Mesenchymal stem cell (in vitro differentiated cells and primary cell): ENCODE data around the gene POT1.
A peak's percentile ranks its signal among the peaks of the same experiment; 100 is the strongest.

Source experiments
- DNase-seq: peaks from one replicate; pipeline ENCODE4 v3.0.0-alpha.2; 2013
- H2AFZ ChIP-seq: one replicate; pipeline ENCODE4 v1.6.1; 2013; ENCODE audit warnings: low read depth, mild to moderate bottlenecking, control low read depth, inconsistent platforms, low read length, moderate library complexity
- H2AK5ac ChIP-seq: 2 replicates; pipeline ENCODE4 v1.6.1; 2013; ENCODE audit warnings: low read length, moderate library complexity, mild to moderate bottlenecking, inconsistent platforms; ENCODE audit not compliant: severe bottlenecking
- H2BK120ac ChIP-seq: one replicate; pipeline ENCODE4 v1.6.1; 2013; ENCODE audit warnings: low read depth, mild to moderate bottlenecking, inconsistent platforms, low read length, moderate library complexity
- H2BK12ac ChIP-seq, 2 experiments: one replicate each; pipeline ENCODE4 v1.6.1; 2013; ENCODE audit warnings: inconsistent platforms in 2 of 2, low read length in 2 of 2, mild to moderate bottlenecking in 2 of 2, moderate library complexity in 2 of 2, control low read depth in 1 of 2
- H2BK15ac ChIP-seq: one replicate; pipeline ENCODE4 v1.6.1; 2013; ENCODE audit warnings: mild to moderate bottlenecking, low read depth, inconsistent platforms; ENCODE audit not compliant: poor library complexity, severe bottlenecking
- H2BK5ac ChIP-seq: 2 replicates; pipeline ENCODE4 v1.6.1; 2013; ENCODE audit warnings: low read depth, mild to moderate bottlenecking, low read length, control low read depth, inconsistent platforms; ENCODE audit not compliant: poor library complexity, severe bottlenecking
- H3K14ac ChIP-seq, 2 experiments: one replicate each; pipeline ENCODE4 v1.6.1; 2013; ENCODE audit warnings: inconsistent platforms in 2 of 2, low read length in 2 of 2, control low read depth in 1 of 2, mild to moderate bottlenecking in 1 of 2, moderate library complexity in 1 of 2
- H3K18ac ChIP-seq, 2 experiments: one replicate each; pipeline ENCODE4 v1.6.1; 2013; ENCODE audit warnings: inconsistent platforms in 2 of 2, low read length in 2 of 2, control low read depth in 1 of 2, low read depth in 1 of 2, mild to moderate bottlenecking in 1 of 2
- H3K23ac ChIP-seq, 2 experiments: one replicate each; pipeline ENCODE4 v1.6.1; 2013; ENCODE audit warnings: inconsistent platforms in 2 of 2, low read length in 2 of 2, mild to moderate bottlenecking in 2 of 2, moderate library complexity in 2 of 2, control low read depth in 1 of 2
- H3K27ac ChIP-seq: 2 replicates; pipeline ENCODE4 v1.5.1; 2013; ENCODE audit warnings: mild to moderate bottlenecking, moderate library complexity, low read length, control low read depth, inconsistent platforms; ENCODE audit not compliant: poor library complexity, severe bottlenecking
- H3K27me3 ChIP-seq, 2 experiments: 2 replicates each; pipeline versions ENCODE4 v1.6.1 to v1.7.0; 2013; ENCODE audit warnings: low read length in 2 of 2, mild to moderate bottlenecking in 2 of 2, moderate library complexity in 2 of 2, control low read depth in 1 of 2, inconsistent platforms in 1 of 2; ENCODE audit not compliant: control insufficient read depth in 1 of 2, insufficient read depth in 1 of 2
- H3K36me3 ChIP-seq, 2 experiments: 2 replicates each; pipeline versions ENCODE4 v1.6.1 to v1.7.0; 2013; ENCODE audit warnings: low read length in 2 of 2, control low read depth in 1 of 2, inconsistent platforms in 1 of 2, low read depth in 1 of 2, mild to moderate bottlenecking in 1 of 2; ENCODE audit not compliant: insufficient read depth in 2 of 2, control insufficient read depth in 1 of 2
- H3K4ac ChIP-seq, 2 experiments: one replicate each; pipeline ENCODE4 v1.6.1; 2013; ENCODE audit warnings: inconsistent platforms in 2 of 2, low read length in 2 of 2, mild to moderate bottlenecking in 2 of 2, moderate library complexity in 2 of 2, control low read depth in 1 of 2, low read depth in 1 of 2
- H3K4me1 ChIP-seq: 2 replicates; pipeline ENCODE4 v1.6.1; 2013; ENCODE audit warnings: low read depth, low read length, control low read depth; ENCODE audit not compliant: control insufficient read depth, insufficient read depth
- H3K4me2 ChIP-seq: 2 replicates; pipeline ENCODE4 v1.6.1; 2013; ENCODE audit warnings: low read length, mild to moderate bottlenecking, inconsistent platforms; ENCODE audit not compliant: poor library complexity, severe bottlenecking
- H3K4me3 ChIP-seq, 2 experiments: 2 replicates each; pipeline versions ENCODE4 v1.5.1 to v1.7.0; 2013; ENCODE audit warnings: low read length in 2 of 2, mild to moderate bottlenecking in 2 of 2, control low read depth in 1 of 2, low read depth in 1 of 2; ENCODE audit not compliant: insufficient read depth in 1 of 2
- H3K79me1 ChIP-seq: replicated peaks from 2 replicates; pipeline ENCODE4 v1.6.1; 2013; ENCODE audit warnings: mild to moderate bottlenecking, control low read depth, low read length, inconsistent platforms; ENCODE audit not compliant: poor library complexity, severe bottlenecking
- H3K9ac ChIP-seq: 2 replicates; pipeline ENCODE4 v1.7.0; 2013; ENCODE audit warnings: mild to moderate bottlenecking, low read length, moderate library complexity
- H3K9me3 ChIP-seq: 2 replicates; pipeline ENCODE4 v1.7.0; 2013; ENCODE audit warnings: mild to moderate bottlenecking, low read length; ENCODE audit not compliant: control insufficient read depth
- H4K8ac ChIP-seq: one replicate; pipeline ENCODE4 v1.6.1; 2013; ENCODE audit warnings: inconsistent platforms, mild to moderate bottlenecking, low read length, moderate library complexity
- H4K91ac ChIP-seq: one replicate; pipeline ENCODE4 v1.6.1; 2013; ENCODE audit warnings: mild to moderate bottlenecking, low read length, inconsistent platforms
- WGBS: methylation state at CpG from one replicate; pipeline ENCODE4 v1.1.7; 2013; ENCODE audit warnings: mixed read lengths; 5-methylcytosine and 5-hydroxymethylcytosine counted together

The POT1 gene

GRCh38 chr7:124843336-124843735 lies 86.3 kb downstream of the POT1 start:
- H4K91ac ChIP-seq, result no peak overlapping the region
- H3K27ac ChIP-seq, result no peak overlapping the region
- no peak overlapping the region for H2AFZ ChIP-seq
- H3K4me2 ChIP-seq, result no peak overlapping the region
- no peak for DNase-seq
- H2BK12ac ChIP-seq, result no peak overlapping the region
- H3K9ac ChIP-seq, result no peak overlapping the region
- H2BK15ac ChIP-seq, result no peak overlapping the region
- H3K23ac ChIP-seq, result no peak overlapping the region
- no peak overlapping the region for H3K18ac ChIP-seq
- H3K4ac ChIP-seq, result no peak overlapping the region
- no peaks in the 10 kb centered on the region for H3K4me1 ChIP-seq
- peaks cover 4 to 23% of the 10 kb centered on the region in 2 experiments for H3K36me3 ChIP-seq
- no peaks in the 10 kb centered on the region for H3K79me1 ChIP-seq
- no peaks in the 10 kb centered on the region for H3K27me3 ChIP-seq
- H3K4me3 ChIP-seq, result no peak overlapping the region
- no peak overlapping the region for H3K14ac ChIP-seq
- no peak overlapping the region for H2BK5ac ChIP-seq
- no peaks in the 10 kb centered on the region for H3K9me3 ChIP-seq
- no peak overlapping the region for H2AK5ac ChIP-seq
- no peak overlapping the region for H2BK120ac ChIP-seq
- no peak overlapping the region for H4K8ac ChIP-seq

GRCh38 chr7:124840435-124840834 lies 89.2 kb downstream of the POT1 start:
- H3K9ac ChIP-seq, result no peak overlapping the region
- H3K27ac ChIP-seq, result no peak overlapping the region
- H3K23ac ChIP-seq, result no peak overlapping the region
- H3K4me2 ChIP-seq, result no peak overlapping the region
- no peak overlapping the region for H2AFZ ChIP-seq
- no peak overlapping the region for H2BK5ac ChIP-seq
- H3K4me3 ChIP-seq, result no peak overlapping the region
- H2BK12ac ChIP-seq, result no peak overlapping the region
- peaks cover 0 to 2% of the 10 kb centered on the region in 2 experiments for H3K36me3 ChIP-seq
- H3K18ac ChIP-seq, result no peak overlapping the region
- H3K4me1 ChIP-seq, result no peaks in the 10 kb centered on the region
- no peaks in the 10 kb centered on the region for H3K27me3 ChIP-seq
- H4K91ac ChIP-seq, result no peak overlapping the region
- DNase-seq, result peak; percentile 51
- H2BK15ac ChIP-seq, result no peak overlapping the region
- H3K79me1 ChIP-seq, result peaks cover 1% of the 10 kb centered on the region
- no peaks in the 10 kb centered on the region for H3K9me3 ChIP-seq
- H2AK5ac ChIP-seq, result no peak overlapping the region
- WGBS, result no CpG with 5 or more reads among the region's 1 CpG
- H3K14ac ChIP-seq, result no peak overlapping the region
- H2BK120ac ChIP-seq, result no peak overlapping the region
- H4K8ac ChIP-seq, result no peak overlapping the region
- H3K4ac ChIP-seq, result no peak overlapping the region

GRCh38 chr7:124839687-124840086 lies 89.9 kb downstream of the POT1 start:
- H3K4ac ChIP-seq, result no peak overlapping the region
- H3K4me2 ChIP-seq, result no peak overlapping the region
- H4K8ac ChIP-seq, result no peak overlapping the region
- no peak overlapping the region for H3K23ac ChIP-seq
- H2BK12ac ChIP-seq, result no peak overlapping the region
- no peak overlapping the region for H3K9ac ChIP-seq
- no peak for DNase-seq
- H3K79me1 ChIP-seq, result peaks cover 1% of the 10 kb centered on the region
- H3K4me1 ChIP-seq, result no peaks in the 10 kb centered on the region
- peaks cover 5 to 7% of the 10 kb centered on the region in 2 experiments for H3K36me3 ChIP-seq
- H4K91ac ChIP-seq, result no peak overlapping the region
- H3K27me3 ChIP-seq, result no peaks in the 10 kb centered on the region
- H2BK15ac ChIP-seq, result no peak overlapping the region
- no peak overlapping the region for H3K18ac ChIP-seq
- H2BK120ac ChIP-seq, result no peak overlapping the region
- WGBS, result no CpG with 5 or more reads among the region's 1 CpG
- no peaks in the 10 kb centered on the region for H3K9me3 ChIP-seq
- no peak overlapping the region for H3K27ac ChIP-seq
- H2BK5ac ChIP-seq, result no peak overlapping the region
- no peak overlapping the region for H2AFZ ChIP-seq
- no peak overlapping the region for H3K14ac ChIP-seq
- no peak overlapping the region for H2AK5ac ChIP-seq
- H3K4me3 ChIP-seq, result no peak overlapping the region

GRCh38 chr7:124836173-124836572 lies 93.5 kb downstream of the POT1 start:
- Histone ChIP-seq H3K36me3 (peaks cover 2 to 13% of the 10 kb centered on the region in 2 experiments), H2BK12ac (no peak overlapping the region), H3K23ac (no peak overlapping the region), H2AK5ac (no peak overlapping the region), H3K4me1 (no peaks in the 10 kb centered on the region), H3K4me2 (no peak overlapping the region), H3K27me3 (no peaks in the 10 kb centered on the region), H3K79me1 (peaks cover 3% of the 10 kb centered on the region), H3K4me3 (no peak overlapping the region), H2BK15ac (no peak overlapping the region), H3K18ac (no peak overlapping the region), H3K9ac (no peak overlapping the region), H3K4ac (no peak overlapping the region), H4K8ac (no peak overlapping the region), H3K14ac (no peak overlapping the region), H3K9me3 (no peaks in the 10 kb centered on the region), H3K27ac (no peak overlapping the region), H2BK5ac (no peak overlapping the region), H2BK120ac (no peak overlapping the region), H2AFZ (no peak overlapping the region), H4K91ac (no peak overlapping the region)
- WGBS, result 98% methylated on average over 1 of the region's 1 CpG
- DNase-seq, result no peak
